GM21737 (cell line): ENCODE results near the gene CYSTM1.
A peak's percentile ranks its signal among the peaks of the same experiment; 100 is the strongest.
"Not testable (repeated sequence)": the region's sequence is repeated elsewhere in the genome, so short reads cannot be mapped to it uniquely, and the experiment has no call there.

Source experiments
- ATAC-seq: cut with Tn5 transposase; IDR thresholded peaks from one replicate; pipeline ENCODE4 v1.9.1; 2021; ENCODE audit warnings: mild to moderate bottlenecking, moderate library complexity; ENCODE audit not compliant: unreplicated experiment

Gene CYSTM1

DNA sequence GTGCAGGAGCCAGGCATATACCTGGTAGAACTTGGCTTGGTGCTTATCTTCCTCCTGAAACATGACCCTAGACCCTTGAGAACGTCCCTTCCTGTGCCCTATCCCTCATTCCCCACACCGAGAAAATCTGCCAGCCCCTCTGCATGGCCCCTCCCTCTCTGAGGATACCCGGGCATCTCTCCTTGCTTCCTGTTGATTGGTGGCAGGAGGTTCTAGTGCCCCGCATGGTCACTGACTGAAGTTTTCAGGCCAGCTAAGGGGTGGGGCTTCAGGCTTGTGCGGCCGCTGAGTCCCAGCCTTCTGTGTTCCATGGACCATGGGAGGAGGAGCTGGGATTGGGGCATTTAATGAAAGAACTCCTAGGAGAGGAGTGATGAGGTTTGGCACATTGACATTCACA is 26.5 kb upstream of the CYSTM1 start:
- no peak for ATAC-seq

DNA sequence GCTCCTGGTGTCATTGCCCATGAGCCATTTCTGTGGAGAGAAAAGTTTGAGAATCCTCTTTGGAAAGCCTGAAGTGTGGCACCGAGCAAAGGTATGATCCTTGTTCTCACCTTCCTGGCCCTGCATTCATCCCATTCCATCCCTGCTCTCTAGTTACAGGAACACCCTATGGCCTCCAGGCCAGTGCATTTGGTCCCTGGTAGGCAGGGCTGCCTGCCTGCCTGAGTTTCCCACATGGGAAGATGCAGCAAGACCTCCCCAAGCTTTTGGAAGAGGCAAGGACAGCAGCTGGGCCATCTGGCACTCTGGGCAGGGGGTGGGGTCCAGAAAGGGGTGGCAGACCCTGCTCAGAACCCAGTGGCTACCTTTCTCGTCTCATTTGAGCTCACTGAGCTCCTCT is 24.8 kb upstream of the CYSTM1 start:
- no peak for ATAC-seq

DNA sequence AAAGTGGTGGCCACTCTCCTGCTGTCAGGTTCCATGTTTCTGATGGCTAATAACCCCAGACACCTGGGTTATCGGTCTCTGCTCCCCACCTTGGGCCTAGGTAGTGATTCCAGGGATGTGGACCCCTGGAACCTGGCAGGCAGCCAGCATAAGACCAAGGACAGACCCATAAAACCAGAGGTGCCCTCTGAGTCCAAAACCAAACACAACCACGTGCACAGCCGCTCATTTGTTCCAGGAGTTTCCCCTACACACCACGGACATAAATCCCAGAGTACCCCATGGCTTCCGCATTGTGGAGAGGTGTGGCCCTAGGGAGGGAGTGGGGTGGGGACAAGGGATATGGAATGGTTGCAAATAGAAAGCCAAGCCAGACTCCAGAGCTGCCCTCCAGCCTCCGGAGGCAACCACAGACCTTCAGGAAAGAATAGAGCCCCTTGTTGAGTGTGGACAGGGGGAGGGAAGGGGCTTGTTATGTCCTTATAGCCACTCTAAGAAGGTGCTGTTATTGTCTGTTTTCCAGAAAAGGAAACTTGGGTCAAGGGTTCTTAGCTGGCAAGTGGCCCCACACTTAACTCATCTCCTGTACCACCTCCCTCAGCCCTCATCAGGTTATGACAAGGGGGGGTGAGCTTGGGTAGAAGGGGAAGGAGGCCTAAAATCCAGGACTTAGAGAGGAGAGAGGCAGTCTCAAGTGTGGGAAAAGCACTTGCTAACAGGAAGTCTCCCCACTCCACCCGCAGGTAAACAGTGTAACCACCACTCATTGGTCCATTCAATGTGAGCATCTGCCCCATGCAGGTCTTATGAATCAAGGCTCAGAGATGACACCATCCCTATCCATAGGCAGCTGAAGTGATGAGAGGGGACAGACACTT is 23.6 kb upstream of the CYSTM1 start:
- no peak for ATAC-seq

DNA sequence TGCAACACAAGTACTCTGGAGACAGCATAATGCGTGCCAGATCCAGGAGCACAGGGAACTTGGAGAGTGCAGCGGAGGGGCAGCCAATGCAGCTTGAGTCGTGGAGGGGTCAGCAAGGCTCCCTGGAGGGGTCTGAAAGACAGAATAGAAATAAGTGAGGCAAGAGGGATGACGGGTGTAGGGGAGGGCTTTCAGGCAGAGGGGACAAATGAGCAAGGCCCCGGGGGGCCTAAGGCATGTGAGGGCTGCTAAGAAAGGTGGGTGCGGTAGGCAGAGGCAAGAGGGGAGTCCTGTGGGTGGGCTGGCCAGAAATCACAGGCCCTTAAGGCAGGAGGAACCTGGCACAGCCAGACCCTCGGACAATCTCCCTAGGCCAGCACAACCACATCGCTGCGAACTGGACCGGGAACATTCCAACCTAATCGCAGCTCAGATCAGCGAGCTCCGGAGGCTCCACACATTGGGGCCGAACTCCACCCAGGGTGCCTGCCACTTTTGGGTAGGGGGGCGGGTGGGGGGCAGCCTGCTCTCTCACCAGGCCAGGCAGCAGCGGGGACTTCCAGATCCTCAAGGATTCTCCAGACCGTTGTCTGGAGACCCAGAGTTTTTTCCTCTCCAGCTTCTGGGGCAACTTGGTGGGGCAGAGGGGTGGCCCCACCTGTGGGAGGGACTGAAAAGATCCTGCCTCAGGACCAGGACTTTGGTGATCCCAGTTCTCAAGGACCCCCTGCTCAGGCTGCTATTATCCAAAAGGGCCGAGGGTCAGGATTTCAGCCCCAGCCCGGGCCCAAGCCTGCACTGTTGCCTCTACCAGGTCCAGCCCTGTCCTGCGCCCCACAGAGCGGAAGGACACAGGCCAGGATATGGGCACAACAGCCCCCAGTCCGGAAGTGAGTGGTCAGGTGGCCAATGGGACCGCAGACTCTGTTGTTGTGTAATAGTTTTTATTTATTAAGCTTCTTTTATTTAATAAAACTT is 22.7 kb upstream of the CYSTM1 start:
- ATAC-seq, result no peak

DNA sequence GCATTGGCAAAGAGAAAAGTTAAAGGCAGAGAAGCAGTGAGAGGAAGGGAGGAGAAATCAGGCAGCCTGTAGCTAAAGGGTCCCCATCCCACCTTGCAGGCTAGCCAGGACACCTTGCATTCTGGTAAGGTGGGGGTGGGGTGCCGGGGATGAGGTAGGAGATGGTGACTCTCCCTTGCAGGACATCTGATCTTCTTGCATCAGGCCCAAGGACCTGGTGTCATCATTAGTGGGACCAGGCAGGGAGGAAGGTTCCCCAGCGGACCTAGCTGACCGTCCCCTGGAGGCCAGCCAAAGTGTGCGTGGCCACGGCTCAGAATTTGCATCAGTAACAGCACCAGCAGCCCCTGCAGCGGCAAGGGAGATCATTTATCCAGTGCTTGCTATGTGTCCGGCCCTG is 21.7 kb upstream of the CYSTM1 start:
- no peak for ATAC-seq

DNA sequence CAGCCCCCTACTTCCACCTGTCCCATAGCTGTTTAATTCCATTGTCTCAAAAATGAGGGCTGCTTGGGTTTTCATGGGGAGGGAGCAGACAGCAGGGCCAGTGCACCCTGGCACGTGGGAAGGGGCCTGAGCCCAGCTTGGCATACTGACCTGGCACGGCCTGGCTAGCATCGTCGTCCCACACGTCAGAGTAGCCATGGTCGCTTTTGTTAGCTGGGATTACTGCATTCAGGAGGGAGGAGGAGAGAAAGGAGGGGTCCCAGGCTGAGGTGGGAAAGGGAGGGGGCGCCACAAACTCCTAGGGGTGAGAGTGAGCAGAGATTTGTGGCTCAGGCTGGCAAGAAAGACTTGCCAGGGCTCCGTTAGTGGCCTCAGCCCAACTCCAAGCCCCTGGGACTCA is 21.1 kb upstream of the CYSTM1 start:
- no peak for ATAC-seq

DNA sequence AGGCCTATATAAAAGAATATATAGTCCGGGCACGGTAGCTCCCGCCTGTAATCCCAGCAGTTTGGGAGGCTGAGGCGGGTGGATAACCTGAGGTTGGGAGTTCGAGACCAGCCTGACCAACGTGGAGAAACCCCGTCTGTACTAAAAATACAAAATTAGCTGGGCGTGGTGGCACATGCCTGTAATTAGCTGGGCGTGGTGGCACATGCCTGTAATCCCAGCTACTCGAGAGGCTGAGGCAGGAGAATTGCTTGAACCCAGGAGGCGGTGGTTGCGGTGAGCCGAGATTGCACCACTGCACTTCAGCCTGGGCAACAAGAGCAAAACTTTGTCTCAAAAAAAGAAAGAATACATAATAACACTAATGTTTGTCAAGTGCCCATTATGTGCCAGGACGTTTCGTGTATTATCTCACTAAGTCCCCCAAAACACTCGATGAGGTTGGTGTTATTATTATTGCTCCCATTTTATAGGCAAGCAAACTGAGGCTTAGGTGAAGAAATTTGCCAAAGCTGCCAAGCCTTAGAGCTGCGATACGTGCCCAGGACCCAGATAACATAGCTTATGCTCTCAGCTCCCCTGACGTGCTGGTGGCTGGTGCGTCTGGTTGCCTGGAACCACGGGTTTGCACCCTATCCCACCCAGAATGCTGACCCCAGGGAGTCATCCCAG is 20.1 kb upstream of the CYSTM1 start:
- ATAC-seq, result not testable (repeated sequence)

DNA sequence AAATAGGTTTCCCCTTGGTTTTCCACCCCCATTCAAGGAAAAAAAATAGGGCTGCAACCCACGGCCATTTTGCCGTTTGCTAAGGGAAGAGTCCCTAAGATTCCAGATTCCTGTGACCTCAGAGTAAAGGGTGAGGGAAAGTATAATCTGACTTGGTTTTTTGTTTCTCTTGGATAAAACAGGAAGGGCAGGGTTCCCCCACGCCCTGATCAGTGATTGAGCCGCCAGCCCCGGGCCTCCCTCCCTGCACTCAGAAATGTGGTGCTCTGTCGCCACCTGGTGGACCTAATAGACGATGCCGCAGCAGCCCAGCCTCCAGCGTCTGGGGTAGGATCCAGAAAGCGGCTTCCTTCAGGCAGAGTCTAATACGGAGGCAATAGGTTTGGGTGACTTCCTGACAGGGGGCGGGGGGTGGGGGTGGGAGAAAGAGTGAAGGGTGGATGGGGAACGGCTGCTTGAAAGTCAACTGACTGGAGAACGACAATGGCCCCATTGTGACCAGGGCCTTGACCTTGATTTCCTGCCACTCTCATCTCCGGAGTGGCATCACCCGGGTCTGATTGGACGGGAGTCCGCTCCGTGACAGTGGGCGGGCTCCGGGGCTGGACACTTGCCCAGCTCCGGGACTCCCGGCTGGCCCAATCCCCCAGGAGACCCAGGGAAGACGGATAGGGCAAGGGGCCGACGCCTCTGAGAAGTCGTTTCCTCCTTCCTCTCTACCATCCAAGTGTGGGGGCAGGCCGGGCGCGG is 17.8 kb upstream of the CYSTM1 start:
- peak; percentile 89 for ATAC-seq

DNA sequence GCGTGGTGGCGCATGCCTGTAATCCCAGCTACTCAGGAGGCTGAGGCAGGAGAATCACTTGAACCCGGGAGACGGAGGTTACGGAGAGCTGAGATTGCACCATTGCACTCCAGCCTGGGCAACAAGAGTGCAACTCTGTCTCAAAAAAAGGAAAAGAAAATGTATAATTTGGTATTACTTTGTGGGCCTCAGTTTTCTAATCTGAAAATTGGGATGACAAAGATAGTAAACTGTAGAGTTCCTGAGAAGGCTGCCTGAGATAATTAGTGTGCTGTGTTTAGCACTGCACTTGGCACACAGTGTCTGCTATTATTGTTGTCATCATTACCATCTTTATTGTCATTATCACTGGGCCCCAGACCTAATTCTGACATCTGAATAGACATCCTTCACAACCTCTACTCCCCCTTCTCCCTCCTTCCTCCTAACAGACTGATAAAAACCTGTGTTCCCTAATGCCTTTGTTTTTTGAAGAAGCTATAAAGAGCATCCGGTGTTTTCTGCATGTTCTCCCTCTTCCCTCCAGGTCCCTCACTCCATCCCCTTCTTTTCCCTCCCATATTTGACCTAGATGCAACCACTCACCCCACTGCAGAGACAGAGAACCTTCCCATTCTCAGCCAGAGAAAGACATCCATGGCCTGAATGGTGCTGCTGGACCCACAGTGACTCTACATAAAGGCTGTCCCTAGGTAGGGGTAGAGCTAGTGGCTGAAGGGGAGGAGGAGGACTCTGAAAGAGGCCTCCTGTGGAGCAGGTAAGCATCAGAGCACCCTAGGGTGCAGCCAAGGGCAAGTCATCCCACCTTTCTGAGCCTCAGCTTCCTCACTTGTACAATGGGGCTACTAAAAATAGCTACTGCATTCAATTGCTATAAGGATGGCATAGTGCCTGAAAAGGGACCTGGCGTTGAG is 15.7 kb upstream of the CYSTM1 start:
- no peak for ATAC-seq

DNA sequence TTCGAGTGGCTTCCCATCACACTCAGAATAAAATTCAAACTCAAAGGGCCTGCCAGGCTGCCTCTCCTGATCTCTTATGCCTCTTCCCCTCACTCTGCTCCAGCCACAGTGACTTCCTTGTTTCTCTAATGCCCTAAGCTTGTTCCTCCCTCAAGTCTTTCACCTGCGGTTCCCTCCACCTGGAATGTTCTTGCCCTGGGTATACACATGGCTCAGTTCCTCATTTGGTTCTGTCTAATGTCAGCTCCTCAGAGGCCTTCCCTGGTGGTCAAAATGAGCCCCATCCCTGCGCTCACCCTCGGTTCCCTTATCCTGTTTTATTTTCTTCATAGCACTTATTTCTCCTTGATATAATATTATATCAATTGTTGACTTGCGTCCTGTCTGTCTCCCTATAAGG is 12.7 kb upstream of the CYSTM1 start:
- no peak for ATAC-seq

DNA sequence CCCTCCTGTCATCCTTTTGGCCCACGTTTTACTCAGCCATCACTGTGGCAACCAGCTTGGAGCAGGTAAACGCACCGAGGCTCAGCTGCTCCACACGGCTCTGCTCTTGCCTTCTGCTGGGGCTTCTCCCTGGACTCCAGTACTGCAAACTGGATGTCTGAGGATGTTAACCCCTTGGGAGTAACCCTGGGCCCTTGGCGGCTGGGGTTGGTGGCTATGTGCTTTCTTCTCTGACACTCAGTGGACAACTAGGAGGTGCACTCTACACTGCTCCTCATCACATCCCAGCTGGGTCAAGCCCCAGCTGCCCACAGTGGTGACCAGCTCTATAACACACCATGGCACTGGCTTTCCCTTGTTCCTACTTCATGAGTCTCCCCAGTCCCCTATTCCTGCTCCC is 12.2 kb upstream of the CYSTM1 start:
- ATAC-seq, result no peak

DNA sequence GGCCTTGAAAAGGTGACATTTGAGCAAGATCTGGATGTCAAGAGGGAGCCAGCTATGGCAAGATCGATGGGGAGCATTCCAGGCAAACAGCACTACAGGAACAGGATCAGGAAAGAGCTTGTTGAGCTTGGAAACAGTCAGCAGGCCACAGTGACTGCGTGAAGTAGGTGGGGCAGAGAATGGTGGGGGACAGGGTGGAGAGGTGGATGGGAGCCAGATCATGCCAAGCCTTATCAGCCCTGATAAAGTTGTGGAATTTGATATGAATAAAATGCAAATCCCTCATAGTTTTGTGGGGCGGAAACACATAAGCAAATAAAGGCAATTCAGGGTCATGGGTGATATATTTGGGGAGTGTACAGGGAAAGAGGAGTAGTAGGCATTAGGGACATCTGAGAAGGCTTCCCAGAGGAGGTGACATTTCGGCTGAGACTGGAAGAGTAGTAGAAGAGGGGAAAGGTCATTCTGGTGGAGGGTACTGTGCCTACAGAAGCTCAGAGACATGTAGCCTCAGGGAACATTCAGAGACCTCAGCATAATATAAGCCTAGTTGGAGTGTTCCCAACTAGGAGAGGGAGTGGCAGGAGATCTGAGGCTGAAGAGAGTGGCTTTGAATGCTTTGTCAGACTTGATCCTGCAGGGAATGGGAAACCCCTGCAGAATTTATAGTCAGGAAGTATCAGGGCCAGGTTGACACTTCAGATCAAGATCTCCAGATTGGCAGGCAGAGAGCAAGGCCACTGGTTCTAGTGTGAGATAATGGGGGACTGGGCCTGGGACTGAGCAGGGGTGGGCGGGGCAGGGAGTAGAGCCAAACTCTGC is 9.7 kb upstream of the CYSTM1 start:
- no peak for ATAC-seq

DNA sequence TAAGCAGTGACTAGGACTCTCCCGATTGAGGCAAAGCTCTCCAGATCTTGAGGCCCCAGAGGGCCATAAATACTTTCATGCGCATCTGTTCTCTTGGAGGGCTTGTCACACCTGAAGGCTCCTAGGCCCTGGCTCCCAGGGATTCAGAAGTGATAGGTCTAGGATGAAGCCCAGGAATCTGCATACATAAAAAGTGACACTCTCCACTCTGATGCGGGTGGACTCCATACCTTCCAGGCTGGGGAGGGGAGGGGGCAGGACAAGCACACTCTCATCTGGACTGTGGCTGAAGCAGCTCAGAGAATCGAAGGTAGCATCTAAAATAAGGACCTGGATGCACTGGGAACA is 9.1 kb upstream of the CYSTM1 start:
- ATAC-seq, result no peak

DNA sequence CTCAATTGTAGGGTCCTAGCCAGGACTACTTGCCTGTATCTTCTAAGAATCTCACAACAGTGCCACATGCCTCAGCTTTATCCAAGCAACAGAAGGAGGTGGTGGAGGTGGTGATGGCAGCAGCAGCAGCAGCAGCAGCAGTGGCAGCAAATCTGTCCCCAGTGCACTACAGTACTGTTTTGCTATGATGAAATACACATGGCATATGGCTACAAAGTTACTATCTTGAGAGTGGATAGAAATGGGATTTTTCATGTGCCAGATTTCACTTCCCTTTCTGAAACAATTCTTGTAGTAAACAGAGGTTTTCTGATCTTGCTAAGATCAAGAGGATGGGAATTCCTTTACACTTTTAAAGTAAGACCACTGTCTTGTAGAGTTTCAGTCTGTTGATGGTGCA is 8.1 kb upstream of the CYSTM1 start:
- no peak for ATAC-seq

DNA sequence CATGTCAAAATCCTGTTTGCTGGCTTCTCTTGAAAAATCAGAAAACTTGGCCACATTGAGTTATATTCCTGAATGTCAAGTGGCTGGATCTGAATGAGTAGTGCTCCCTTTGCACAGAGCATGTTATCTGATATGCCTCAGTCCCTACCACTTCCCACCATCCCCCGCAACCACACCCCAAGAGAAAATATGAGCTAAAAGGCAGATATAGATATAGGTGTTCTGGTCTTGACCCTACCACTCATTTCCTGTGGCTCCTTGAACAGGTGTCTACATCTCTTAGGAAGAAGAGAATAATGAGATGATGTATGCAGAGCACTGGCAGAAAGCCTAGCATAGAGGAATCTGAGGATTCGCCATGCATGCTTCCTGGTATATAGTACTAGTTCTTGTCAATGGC is 6.6 kb upstream of the CYSTM1 start:
- no peak for ATAC-seq

DNA sequence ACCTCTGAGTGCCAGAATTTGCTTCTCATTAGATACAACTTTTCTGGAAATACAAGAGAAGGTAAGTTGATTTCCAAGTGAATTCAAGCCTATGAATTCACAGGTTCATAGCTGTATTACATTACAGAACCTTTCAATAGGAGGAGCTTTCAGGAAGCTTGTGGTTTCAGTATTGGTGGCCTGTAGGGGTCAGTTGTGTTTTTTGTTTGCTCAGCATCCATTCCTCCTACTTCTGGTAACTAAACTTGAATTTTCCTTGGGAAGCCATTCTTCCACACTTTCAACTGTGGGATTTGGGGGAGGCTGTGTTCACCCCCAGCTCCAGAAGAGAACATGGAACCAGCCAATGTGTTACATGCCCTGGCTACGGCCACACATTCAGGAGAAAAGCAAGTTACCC is 5.6 kb upstream of the CYSTM1 start:
- no peak for ATAC-seq

DNA sequence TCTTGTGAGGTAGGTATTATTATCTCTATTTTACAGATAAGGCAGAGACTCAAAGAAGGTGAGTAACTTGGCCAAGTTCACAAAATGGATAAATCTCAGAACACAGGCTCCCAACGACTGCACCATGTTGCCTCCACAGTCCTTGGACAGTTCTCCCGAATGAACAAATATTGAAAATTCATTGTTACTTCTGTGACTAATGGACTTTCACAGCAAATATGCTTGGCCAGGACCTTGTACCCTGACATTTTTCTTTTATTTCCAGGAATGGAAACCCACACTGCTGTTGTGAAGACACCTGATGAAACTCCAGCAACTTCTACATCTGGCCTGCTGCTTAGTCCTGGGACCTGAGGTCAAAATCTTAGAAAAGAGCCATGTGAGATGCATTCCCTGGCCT is 2.5 kb upstream of the CYSTM1 start:
- ATAC-seq, result no peak

DNA sequence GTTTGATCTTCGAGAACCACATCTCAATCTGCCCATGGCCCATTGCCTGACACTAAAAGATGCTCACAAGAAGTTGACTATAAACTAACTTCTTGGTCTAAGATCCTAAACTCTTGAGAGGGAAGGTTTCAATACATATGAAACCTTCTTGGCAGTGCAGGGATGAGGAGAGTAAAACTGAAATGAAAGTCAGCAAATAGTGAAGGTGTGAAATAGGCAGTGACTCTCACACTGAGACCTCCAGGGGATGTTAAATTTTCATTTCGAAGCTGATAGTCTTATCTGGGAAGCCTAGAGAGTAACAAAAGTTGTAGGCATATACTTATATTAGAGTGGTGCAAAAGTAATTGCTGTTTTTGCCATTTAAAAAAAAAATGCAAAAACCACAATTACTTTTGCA is 974 bp upstream of the CYSTM1 start:
- ATAC-seq, result no peak
